ENCODE data around the gene MYADM.

The MYADM gene

DNA sequence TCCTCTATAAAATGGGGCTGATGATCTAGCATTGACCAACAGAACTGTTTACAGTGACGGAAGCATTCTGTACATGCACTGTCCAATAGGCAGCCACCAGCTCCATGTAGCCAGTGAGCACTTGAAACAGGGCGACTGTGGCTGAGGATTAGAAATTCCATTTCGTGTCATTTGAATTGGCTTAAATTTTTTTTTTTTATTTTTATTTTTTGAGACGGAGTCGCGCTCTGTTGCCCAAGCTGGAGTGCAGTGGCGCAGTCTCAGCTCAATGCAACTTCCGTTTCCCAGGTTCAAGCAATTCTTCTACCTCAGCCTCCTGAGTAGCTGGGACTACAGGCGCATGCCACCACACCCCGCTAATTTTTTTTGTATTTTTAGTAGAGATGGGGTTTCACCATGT lies 17.4 kb downstream of the MYADM start:
- peaks cover 24 to 26% of the 10 kb centered on the region in 2 donors for H3K27me3 ChIP-seq (ENCODE audit: control insufficient read depth in 2 of 2, insufficient read depth in 2 of 2, low read length in 2 of 2)
- no peak overlapping the region for H3K9ac ChIP-seq (ENCODE audit: low read depth in 1 of 2, low read length in 2 of 2)
- H3K9me3 ChIP-seq (ENCODE audit: control insufficient read depth in 2 of 2, low read length in 2 of 2): no peaks in the 10 kb centered on the region
- H3K27ac ChIP-seq (ENCODE audit: low read depth in 2 of 2, low read length in 2 of 2): no peak overlapping the region
- peaks cover 8 to 10% of the 10 kb centered on the region in 2 donors for H3K4me1 ChIP-seq (ENCODE audit: control insufficient read depth in 2 of 2, insufficient read depth in 2 of 2, low read length in 2 of 2)
- H3K36me3 ChIP-seq (ENCODE audit: control insufficient read depth in 2 of 2, insufficient read depth in 2 of 2, low read length in 2 of 2): no peaks in the 10 kb centered on the region
- no peak overlapping the region for H3K4me3 ChIP-seq (ENCODE audit: low read length in 2 of 2)

GRCh38 chr19:53892301-53892980 lies 24.8 kb downstream of the MYADM start:
- Histone ChIP-seq H3K4me1 (ENCODE audit: control insufficient read depth in 2 of 2, insufficient read depth in 2 of 2, low read length in 2 of 2) (no peaks in the 10 kb centered on the region), H3K4me3 (ENCODE audit: low read length in 2 of 2) (no peak overlapping the region), H3K27ac (ENCODE audit: low read depth in 2 of 2, low read length in 2 of 2) (no peak overlapping the region), H3K9ac (ENCODE audit: low read depth in 1 of 2, low read length in 2 of 2) (no peak overlapping the region), H3K36me3 (ENCODE audit: control insufficient read depth in 2 of 2, insufficient read depth in 2 of 2, low read length in 2 of 2) (no peaks in the 10 kb centered on the region), H3K27me3 (ENCODE audit: control insufficient read depth in 2 of 2, insufficient read depth in 2 of 2, low read length in 2 of 2) (peaks cover 2 to 3% of the 10 kb centered on the region in 2 donors), H3K9me3 (ENCODE audit: control insufficient read depth in 2 of 2, low read length in 2 of 2) (no peaks in the 10 kb centered on the region)

GRCh38 chr19:53892981-53893325 lies 25.3 kb downstream of the MYADM start:
- Histone ChIP-seq H3K9me3 (ENCODE audit: control insufficient read depth in 2 of 2, low read length in 2 of 2) (no peaks in the 10 kb centered on the region), H3K4me1 (ENCODE audit: control insufficient read depth in 2 of 2, insufficient read depth in 2 of 2, low read length in 2 of 2) (no peaks in the 10 kb centered on the region), H3K4me3 (ENCODE audit: low read length in 2 of 2) (no peak overlapping the region), H3K27me3 (ENCODE audit: control insufficient read depth in 2 of 2, insufficient read depth in 2 of 2, low read length in 2 of 2) (peaks cover 2 to 3% of the 10 kb centered on the region in 2 donors), H3K36me3 (ENCODE audit: control insufficient read depth in 2 of 2, insufficient read depth in 2 of 2, low read length in 2 of 2) (no peaks in the 10 kb centered on the region), H3K9ac (ENCODE audit: low read depth in 1 of 2, low read length in 2 of 2) (no peak overlapping the region), H3K27ac (ENCODE audit: low read depth in 2 of 2, low read length in 2 of 2) (no peak overlapping the region)

GRCh38 chr19:53894707-53895106 lies 27.0 kb downstream of the MYADM start:
- Histone ChIP-seq H3K27me3 (ENCODE audit: control insufficient read depth in 2 of 2, insufficient read depth in 2 of 2, low read length in 2 of 2) (peaks cover 2 to 3% of the 10 kb centered on the region in 2 donors), H3K4me3 (ENCODE audit: low read length in 2 of 2) (no peak overlapping the region), H3K36me3 (ENCODE audit: control insufficient read depth in 2 of 2, insufficient read depth in 2 of 2, low read length in 2 of 2) (no peaks in the 10 kb centered on the region), H3K4me1 (ENCODE audit: control insufficient read depth in 2 of 2, insufficient read depth in 2 of 2, low read length in 2 of 2) (no peaks in the 10 kb centered on the region), H3K27ac (ENCODE audit: low read depth in 2 of 2, low read length in 2 of 2) (no peak overlapping the region), H3K9me3 (ENCODE audit: control insufficient read depth in 2 of 2, low read length in 2 of 2) (no peaks in the 10 kb centered on the region), H3K9ac (ENCODE audit: low read depth in 1 of 2, low read length in 2 of 2) (peak overlapping the region in 1 of 2 donors; percentile 24)

DNA sequence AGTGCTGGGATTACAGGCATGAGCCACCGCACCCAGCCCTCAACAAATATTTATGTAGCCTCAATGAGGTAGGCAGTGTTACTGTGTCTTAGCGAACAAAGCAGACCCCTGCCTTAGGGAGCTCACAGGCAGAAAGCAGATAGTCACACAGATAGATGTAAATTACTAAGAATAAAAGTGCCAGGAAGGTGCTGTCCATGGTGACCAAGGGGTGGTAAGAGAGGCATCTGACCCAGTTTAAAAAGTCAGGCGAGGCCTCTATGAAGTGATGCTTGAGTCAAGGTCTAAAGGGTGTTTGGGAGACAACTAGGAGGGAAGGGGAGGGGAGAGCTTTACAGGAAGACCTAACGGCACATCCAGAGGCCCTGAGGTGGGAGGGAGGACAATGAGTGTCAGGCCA lies 29.0 kb downstream of the MYADM start:
- Histone ChIP-seq H3K36me3 (ENCODE audit: control insufficient read depth in 2 of 2, insufficient read depth in 2 of 2, low read length in 2 of 2) (no peaks in the 10 kb centered on the region), H3K9me3 (ENCODE audit: control insufficient read depth in 2 of 2, low read length in 2 of 2) (no peaks in the 10 kb centered on the region), H3K4me1 (ENCODE audit: control insufficient read depth in 2 of 2, insufficient read depth in 2 of 2, low read length in 2 of 2) (no peaks in the 10 kb centered on the region), H3K27me3 (ENCODE audit: control insufficient read depth in 2 of 2, insufficient read depth in 2 of 2, low read length in 2 of 2) (peaks cover 2 to 3% of the 10 kb centered on the region in 2 donors), H3K27ac (ENCODE audit: low read depth in 2 of 2, low read length in 2 of 2) (no peak overlapping the region), H3K4me3 (ENCODE audit: low read length in 2 of 2) (no peak overlapping the region), H3K9ac (ENCODE audit: low read depth in 1 of 2, low read length in 2 of 2) (no peak overlapping the region)

DNA sequence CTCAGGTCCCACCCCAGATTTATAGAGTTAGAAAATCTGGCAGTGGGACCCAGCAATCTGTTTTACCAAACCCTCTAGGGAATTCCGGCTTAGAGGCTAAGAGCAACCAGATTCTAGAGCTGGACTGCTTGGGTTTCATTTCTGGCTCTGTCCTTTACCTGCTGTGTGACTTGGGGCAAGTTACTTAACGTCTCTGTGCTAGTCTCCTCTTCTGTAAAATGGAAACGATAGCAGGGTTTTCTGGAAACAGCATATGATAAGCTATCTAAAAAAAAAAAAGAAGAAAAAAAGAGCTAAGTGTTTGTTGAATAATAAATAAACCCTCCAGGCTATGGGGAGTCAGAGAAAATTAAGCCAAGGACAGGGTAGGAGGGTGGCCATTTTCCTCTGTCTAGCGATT lies 29.8 kb downstream of the MYADM start:
- Histone ChIP-seq H3K9ac (ENCODE audit: low read depth in 1 of 2, low read length in 2 of 2) (no peak overlapping the region), H3K27ac (ENCODE audit: low read depth in 2 of 2, low read length in 2 of 2) (no peak overlapping the region), H3K4me1 (ENCODE audit: control insufficient read depth in 2 of 2, insufficient read depth in 2 of 2, low read length in 2 of 2) (no peaks in the 10 kb centered on the region), H3K9me3 (ENCODE audit: control insufficient read depth in 2 of 2, low read length in 2 of 2) (no peaks in the 10 kb centered on the region), H3K4me3 (ENCODE audit: low read length in 2 of 2) (no peak overlapping the region), H3K36me3 (ENCODE audit: control insufficient read depth in 2 of 2, insufficient read depth in 2 of 2, low read length in 2 of 2) (no peaks in the 10 kb centered on the region), H3K27me3 (ENCODE audit: control insufficient read depth in 2 of 2, insufficient read depth in 2 of 2, low read length in 2 of 2) (peaks cover 0 to 3% of the 10 kb centered on the region in 2 donors)

GRCh38 chr19:53898166-53898565 lies 30.5 kb downstream of the MYADM start:
- H3K36me3 ChIP-seq (ENCODE audit: control insufficient read depth in 2 of 2, insufficient read depth in 2 of 2, low read length in 2 of 2): no peaks in the 10 kb centered on the region
- no peak overlapping the region for H3K9ac ChIP-seq (ENCODE audit: low read depth in 1 of 2, low read length in 2 of 2)
- no peaks in the 10 kb centered on the region for H3K4me1 ChIP-seq (ENCODE audit: control insufficient read depth in 2 of 2, insufficient read depth in 2 of 2, low read length in 2 of 2)
- peaks cover 0 to 3% of the 10 kb centered on the region in 2 donors for H3K27me3 ChIP-seq (ENCODE audit: control insufficient read depth in 2 of 2, insufficient read depth in 2 of 2, low read length in 2 of 2)
- H3K27ac ChIP-seq (ENCODE audit: low read depth in 2 of 2, low read length in 2 of 2): no peak overlapping the region
- H3K4me3 ChIP-seq (ENCODE audit: low read length in 2 of 2): no peak overlapping the region
- H3K9me3 ChIP-seq (ENCODE audit: control insufficient read depth in 2 of 2, low read length in 2 of 2): no peaks in the 10 kb centered on the region

- Histone ChIP-seq H3K9me3 (ENCODE audit: control insufficient read depth in 2 of 2, low read length in 2 of 2) (no peaks in the 10 kb centered on the region), H3K9ac (ENCODE audit: low read depth in 1 of 2, low read length in 2 of 2) (no peak overlapping the region), H3K36me3 (ENCODE audit: control insufficient read depth in 2 of 2, insufficient read depth in 2 of 2, low read length in 2 of 2) (no peaks in the 10 kb centered on the region), H3K27ac (ENCODE audit: low read depth in 2 of 2, low read length in 2 of 2) (no peak overlapping the region), H3K27me3 (ENCODE audit: control insufficient read depth in 2 of 2, insufficient read depth in 2 of 2, low read length in 2 of 2) (peaks cover 0 to 3% of the 10 kb centered on the region in 2 donors), H3K4me3 (ENCODE audit: low read length in 2 of 2) (no peak overlapping the region), H3K4me1 (ENCODE audit: control insufficient read depth in 2 of 2, insufficient read depth in 2 of 2, low read length in 2 of 2) (no peaks in the 10 kb centered on the region)
Measured at GRCh38 chr19:53898636-53899341, 31.1 kb downstream of the MYADM start.

GRCh38 chr19:53900191-53900860 lies 32.6 kb downstream of the MYADM start:
- no peak overlapping the region for H3K27ac ChIP-seq (ENCODE audit: low read depth in 2 of 2, low read length in 2 of 2)
- H3K36me3 ChIP-seq (ENCODE audit: control insufficient read depth in 2 of 2, insufficient read depth in 2 of 2, low read length in 2 of 2): no peaks in the 10 kb centered on the region
- H3K4me1 ChIP-seq (ENCODE audit: control insufficient read depth in 2 of 2, insufficient read depth in 2 of 2, low read length in 2 of 2): no peaks in the 10 kb centered on the region
- H3K9ac ChIP-seq (ENCODE audit: low read depth in 1 of 2, low read length in 2 of 2): no peak overlapping the region
- peaks cover 0 to 3% of the 10 kb centered on the region in 2 donors for H3K27me3 ChIP-seq (ENCODE audit: control insufficient read depth in 2 of 2, insufficient read depth in 2 of 2, low read length in 2 of 2)
- H3K9me3 ChIP-seq (ENCODE audit: control insufficient read depth in 2 of 2, low read length in 2 of 2): no peaks in the 10 kb centered on the region
- H3K4me3 ChIP-seq (ENCODE audit: low read length in 2 of 2): no peak overlapping the region

DNA sequence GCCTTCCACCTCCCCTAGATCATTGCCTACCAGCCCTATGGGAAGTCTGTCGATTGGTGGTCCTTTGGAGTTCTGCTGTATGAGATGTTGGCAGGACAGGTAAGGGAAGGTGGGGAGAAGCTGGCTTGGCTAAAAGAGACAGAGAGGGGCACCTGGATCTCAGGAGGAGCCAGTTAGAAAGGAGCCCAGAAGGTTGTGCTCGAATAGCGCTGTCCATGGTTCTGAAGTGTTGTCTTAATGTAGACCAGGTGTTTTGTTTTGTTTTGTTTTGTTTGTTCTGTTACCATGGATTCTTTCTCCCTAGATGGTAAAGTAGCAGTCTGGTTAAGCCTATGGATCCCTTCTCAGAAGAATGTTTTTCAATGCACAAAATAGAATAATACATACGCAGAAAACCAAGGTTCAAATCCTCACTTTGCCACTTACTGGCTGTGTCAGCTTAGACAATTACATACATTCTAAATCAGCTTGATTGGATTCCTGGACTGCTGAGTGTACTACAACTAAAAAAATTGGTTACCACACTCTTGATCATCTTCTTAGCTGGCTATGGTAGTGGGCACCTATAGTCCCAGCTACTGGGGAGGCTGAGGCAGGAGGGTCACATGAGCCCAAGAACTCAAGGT lies 35.5 kb downstream of the MYADM start:
- Histone ChIP-seq H3K4me1 (ENCODE audit: control insufficient read depth in 2 of 2, insufficient read depth in 2 of 2, low read length in 2 of 2) (no peaks in the 10 kb centered on the region), H3K36me3 (ENCODE audit: control insufficient read depth in 2 of 2, insufficient read depth in 2 of 2, low read length in 2 of 2) (no peaks in the 10 kb centered on the region), H3K27me3 (ENCODE audit: control insufficient read depth in 2 of 2, insufficient read depth in 2 of 2, low read length in 2 of 2) (peaks cover 17 to 22% of the 10 kb centered on the region in 2 donors), H3K9ac (ENCODE audit: low read depth in 1 of 2, low read length in 2 of 2) (no peak overlapping the region), H3K9me3 (ENCODE audit: control insufficient read depth in 2 of 2, low read length in 2 of 2) (no peaks in the 10 kb centered on the region), H3K27ac (ENCODE audit: low read depth in 2 of 2, low read length in 2 of 2) (no peak overlapping the region), H3K4me3 (ENCODE audit: low read length in 2 of 2) (no peak overlapping the region)
